Esophagus squamous epithelium (tissue), 4 donors: ENCODE results near the gene OTUD6A.

Experiments used
- CTCF ChIP-seq, 6 experiments: fragments of 450-650 bp in 4 of 6; fragments of 200-600 bp in 2 of 6; sonication (generic) in 2 of 6; IDR thresholded peaks; one replicate each; pipeline ENCODE4 v1.5.1; 2016 to 2019; ENCODE audit warnings: antibody characterized with exemption in 6 of 6, mild to moderate bottlenecking in 4 of 6, moderate library complexity in 4 of 6
- POLR2A ChIP-seq, 4 donors: fragments of 450-650 bp; IDR thresholded peaks; one replicate each; pipeline ENCODE4 v1.6.1; 2017; ENCODE audit warnings: antibody characterized with exemption in 4 of 4, mild to moderate bottlenecking in 4 of 4, moderate library complexity in 3 of 4

GRCh38 chrX:70084592-70085240, 22.5 kb downstream of the OTUD6A start:
- TF ChIP-seq CTCF (IDR thresholded peaks at IDR 0.05) (no peak), POLR2A (IDR thresholded peaks at IDR 0.05) (no peak)
